GM21381 (cell line): Measurements from ENCODE around the gene PJA2.

Experiments used
- ATAC-seq: cut with Tn5 transposase; IDR thresholded peaks from one replicate; pipeline ENCODE4 v1.9.1; 2021; ENCODE audit warnings: mild to moderate bottlenecking, moderate library complexity; ENCODE audit not compliant: unreplicated experiment

The PJA2 gene

GRCh38 chr5:109410389-109411148 lies 795 bp upstream of the PJA2 start:
- peak; percentile 18 for ATAC-seq

DNA sequence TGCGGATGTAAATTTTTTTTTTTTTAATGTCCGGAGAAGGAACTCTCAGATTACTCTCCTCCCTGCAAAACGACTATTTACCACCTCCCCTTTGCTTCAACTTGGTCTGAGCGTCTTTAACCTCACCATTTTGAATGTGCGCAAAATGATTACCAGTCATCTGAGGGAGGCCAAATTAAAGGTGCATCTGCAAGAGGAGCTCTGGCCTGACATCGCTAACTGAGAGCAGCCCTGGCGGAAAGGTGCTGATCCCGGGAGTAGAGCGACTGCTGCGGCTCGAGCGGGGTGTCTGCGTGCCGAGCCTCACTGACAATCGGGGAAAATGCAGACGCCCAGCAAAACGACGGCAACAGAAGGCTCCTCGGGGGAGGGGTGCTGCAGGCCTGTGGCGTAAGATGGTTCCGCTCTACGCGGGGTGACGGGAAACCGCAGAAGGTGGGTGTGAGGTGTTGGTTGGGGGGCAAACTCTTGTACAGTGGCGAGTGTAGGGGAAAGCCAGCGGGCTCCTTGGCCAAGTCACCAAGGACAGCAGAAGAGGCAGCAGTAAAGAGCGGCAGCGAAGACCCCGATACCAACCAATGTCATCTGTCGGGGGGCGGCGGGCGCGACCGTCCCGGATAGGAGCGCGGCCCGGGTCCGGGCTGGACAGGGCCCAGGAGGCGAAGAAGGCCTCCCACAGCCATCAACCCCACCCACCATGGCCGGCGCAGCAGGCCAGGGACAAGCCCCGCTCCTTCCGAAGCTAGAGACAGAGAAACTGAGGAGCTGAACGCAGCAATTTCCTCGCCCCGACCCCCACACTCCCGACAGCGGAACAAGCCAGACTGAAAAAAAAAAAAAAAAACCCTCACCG lies 557 bp downstream of the PJA2 start:
- ATAC-seq, result peak; percentile 27

DNA sequence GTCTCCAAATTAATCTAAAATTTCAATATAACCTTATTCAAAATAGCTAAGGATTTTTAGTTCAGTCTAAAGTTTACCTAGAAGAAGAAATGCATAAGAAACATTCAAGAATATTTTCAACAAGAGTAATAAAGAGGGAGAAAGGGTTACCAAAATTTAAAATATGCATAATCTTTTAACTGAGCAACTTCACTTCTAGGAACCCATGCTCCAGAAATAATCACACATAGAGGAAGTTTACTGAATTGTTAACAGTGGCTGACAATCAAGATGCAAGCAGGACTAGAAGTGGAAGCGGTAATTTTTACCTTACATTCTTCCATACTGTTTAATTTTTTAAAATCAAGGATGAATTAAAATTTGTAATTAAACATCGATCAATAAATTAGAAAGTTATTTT lies 1.9 kb downstream of the PJA2 start:
- no peak for ATAC-seq

- ATAC-seq, result no peak
Observed at GRCh38 chr5:109406719-109407118, 3.1 kb downstream of the PJA2 start.

- ATAC-seq, result no peak
Observed at GRCh38 chr5:109404428-109404960, 5.3 kb downstream of the PJA2 start.

GRCh38 chr5:109403469-109403868 lies 6.3 kb downstream of the PJA2 start:
- no peak for ATAC-seq

DNA sequence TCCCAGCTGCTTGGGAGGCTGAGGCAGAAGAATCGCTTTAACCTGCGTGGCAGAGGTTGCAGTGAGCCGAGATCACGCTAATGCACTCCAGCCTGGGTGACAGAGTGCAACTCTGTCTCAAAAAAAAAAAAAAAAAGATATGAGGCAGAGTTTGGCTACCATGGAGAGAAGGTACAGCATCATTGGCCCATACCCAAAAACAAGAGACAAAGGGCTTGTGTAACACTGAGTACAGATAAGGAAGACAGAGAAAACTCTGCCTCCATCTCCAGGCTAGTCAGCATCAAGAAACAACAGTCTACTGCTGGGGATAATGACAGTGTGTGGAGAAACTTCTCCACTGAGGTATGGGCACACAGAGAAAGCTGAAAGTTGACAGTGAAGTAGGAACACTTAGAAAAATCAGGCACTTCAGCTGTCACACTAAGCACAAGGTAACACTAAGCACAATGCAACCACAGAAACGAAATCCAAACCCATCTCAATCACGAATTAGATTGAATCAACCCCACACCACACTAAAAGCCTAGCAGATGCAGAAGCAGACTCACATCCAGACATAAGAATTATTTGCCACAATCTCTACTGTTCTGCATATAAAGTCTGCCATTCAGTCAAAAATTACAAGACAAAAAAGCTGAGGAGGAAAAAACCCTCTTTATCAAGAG lies 10.5 kb downstream of the PJA2 start:
- no peak for ATAC-seq

DNA sequence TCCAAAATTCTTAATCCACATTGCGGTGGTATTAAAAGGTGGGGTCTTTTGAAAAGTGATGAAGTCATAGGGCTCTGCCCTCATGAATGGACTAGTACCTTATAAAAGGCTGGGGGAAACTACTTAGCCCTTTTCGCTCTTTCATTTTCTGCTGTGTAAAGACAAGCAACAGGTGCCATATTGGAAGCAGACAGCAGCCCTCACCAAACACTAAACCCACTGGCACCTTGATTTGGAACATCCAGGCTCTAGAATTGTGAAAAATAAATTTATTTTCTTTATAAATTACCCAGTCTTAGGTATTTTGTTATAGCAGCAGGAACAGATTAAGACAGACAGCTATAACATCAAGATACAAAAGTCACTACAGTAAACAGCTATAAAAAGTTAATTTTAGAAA lies 12.8 kb downstream of the PJA2 start:
- no peak for ATAC-seq

DNA sequence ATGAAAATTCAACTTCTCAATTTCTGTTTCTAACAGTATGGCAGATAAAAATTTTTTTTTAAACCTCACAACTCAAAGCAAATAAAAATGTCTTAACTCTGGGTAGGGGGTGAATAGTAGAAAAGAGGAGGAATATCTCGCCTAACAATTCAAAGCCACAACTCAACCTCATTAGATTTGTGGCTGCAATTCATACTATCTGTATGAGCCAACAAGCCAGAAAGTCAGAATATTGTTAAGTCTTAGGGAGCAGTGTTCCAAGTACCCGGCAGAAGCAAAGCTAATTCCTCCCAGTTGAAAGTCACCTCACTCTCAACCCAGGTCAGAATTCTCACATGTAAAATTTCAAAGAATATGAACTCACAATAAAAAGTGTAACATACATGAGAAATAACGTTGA lies 15.0 kb downstream of the PJA2 start:
- no peak for ATAC-seq

GRCh38 chr5:109390188-109390587 lies 19.6 kb downstream of the PJA2 start:
- ATAC-seq, result no peak

- ATAC-seq, result no peak
Observed at GRCh38 chr5:109388407-109388806, 21.4 kb downstream of the PJA2 start.

DNA sequence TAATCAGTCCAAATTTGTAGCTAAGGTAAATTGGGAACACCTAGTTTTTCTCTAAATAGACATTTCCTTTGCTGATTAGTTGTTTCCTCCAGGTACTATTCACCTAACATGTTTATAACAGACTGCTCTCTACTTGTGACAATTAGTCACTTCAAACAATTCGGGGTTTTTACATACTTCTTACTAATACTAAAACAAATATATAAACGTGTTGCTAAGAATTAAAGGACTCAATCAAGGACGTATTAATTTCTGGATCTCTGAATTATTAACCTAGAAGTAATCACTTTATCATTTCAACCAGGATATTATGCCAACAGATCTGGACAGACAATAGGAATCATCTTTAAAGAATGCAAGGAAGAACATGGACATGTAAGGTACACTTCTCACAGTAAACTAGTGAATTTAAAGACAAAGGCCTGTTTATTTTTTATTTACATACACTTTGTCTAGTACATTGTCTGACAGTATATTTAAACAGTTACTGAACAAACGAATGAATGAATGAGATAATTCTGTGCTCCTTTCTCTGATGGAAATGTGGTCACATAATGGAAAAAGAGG lies 22.3 kb downstream of the PJA2 start:
- ATAC-seq, result no peak

- ATAC-seq, result no peak
Observed at GRCh38 chr5:109378095-109378494, 31.7 kb downstream of the PJA2 start.

DNA sequence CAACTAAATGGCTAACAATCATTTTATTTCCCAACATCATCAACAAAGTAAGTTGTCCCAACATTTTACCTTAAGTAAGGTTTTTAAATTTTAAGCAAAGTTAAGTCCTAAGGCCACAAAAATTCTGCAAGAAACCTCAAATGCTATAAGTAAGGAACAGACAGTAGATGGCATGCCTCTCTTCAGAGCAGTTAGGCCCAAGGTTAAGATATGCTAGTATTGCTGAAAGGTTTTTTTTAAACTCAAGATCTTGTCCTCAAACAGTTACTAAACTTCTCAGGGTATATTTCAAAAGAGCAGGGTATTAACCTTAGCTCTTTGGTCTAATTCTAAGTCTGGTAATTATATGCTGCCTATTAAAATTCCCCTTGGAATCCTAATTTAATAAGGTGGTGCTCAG lies 35.1 kb downstream of the PJA2 start:
- ATAC-seq, result no peak

- ATAC-seq, result no peak
Observed at GRCh38 chr5:109373932-109374331, 35.8 kb downstream of the PJA2 start.

DNA sequence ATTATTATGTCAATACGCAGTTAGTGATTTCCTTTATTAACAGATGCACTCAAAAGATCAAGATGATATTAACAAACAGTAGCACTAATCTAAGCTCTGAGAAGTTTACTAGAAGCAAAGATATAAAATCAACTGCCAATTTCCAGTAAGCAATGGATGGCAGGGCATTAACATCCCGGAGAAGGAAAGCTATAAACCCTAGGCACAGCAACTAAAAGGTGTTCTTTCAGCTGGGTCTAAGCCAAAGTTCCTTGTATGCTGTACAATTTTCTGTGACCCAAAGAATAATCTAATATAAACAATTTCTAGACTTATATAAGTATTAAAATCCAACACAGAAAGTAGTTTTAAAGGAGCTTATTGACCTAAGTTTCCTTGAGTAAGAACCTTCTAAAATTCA lies 39.4 kb downstream of the PJA2 start:
- no peak for ATAC-seq

GRCh38 chr5:109365653-109366052 lies 44.1 kb downstream of the PJA2 start:
- no peak for ATAC-seq

DNA sequence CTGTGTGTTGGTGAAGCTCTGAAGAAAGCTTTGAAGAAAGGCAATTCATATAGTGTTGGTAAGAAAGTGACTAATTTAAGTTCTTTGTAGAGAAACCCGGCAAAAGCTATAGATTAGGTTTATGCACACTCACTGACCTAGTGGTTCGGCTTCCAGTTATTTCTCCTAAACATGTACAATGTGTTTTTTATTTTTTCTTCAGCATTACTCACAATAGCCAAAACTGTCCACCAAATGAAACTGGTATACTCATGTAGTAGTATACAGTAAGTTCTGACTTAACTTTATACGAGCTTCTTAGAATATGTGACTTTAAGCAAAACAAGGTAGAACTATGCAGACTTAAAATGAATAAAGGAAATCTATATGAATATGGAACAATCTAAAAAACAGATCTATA lies 44.8 kb downstream of the PJA2 start:
- no peak for ATAC-seq

DNA sequence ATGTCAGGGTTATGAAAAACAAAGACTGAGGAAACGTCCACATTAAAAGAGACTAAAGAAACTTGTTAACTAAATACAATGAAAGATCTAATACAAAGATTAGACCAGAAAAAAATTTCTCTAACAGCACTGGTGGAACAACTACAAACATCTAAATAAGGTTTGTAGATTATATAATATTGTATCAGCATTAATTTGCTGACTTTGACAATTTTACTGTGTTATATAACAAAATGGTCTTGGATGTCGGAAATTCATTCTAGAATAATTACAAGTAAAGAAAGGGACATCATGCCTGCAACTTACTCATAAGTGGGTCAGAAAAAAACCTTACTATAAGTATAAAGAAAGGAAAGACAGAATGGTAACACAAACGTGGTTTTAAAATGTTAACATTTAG lies 50.1 kb downstream of the PJA2 start:
- ATAC-seq, result no peak

DNA sequence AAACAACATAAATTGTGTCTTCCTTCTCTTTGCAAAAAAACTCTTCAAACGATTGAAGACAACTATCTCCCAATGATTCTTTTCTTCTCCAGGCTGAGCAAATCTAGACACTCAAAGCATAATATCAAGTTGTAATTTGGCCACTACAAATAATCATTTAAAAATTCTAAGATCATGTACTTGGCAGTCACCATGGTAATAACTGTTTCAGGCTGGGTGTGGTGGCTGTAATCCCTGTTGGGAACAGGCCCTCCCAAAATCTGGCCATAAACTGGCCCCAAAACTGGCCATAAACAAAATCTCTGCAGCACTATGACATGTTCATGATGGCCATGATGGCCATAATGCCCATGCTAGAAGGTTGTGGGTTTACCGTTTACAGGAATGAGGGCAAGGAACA lies 52.0 kb downstream of the PJA2 start:
- no peak for ATAC-seq

GRCh38 chr5:109354761-109355160 lies 55.0 kb downstream of the PJA2 start:
- ATAC-seq, result no peak
